Hematopoietic multipotent progenitor cell (in vitro differentiated cells): ENCODE data around the gene PLEKHF1. TPM values are rescaled to one million over a fixed set of nuclear protein-coding genes. Genes with fewer than 3 reads are reported as not detected.
A peak's percentile ranks its signal among the peaks of the same experiment; 100 is the strongest.
"Not testable (repeated sequence)": the region's sequence is repeated elsewhere in the genome, so short reads cannot be mapped to it uniquely, and the experiment has no call there.

ENCODE experiments used
- DNase-seq, 3 donors: peaks; one replicate each; pipeline ENCODE4 v3.0.0-alpha.2; 2011 to 2015; ENCODE audit warnings: low read depth in 2 of 3, low spot score in 2 of 3
- total RNA-seq: library from RNA; depleted of rRNA; stranded (reverse); fragments of >200 nt; gene quantifications from one replicate; pipeline ENCODE4 v1.2.3, GENCODE V29; 2012

PLEKHF1 gene
- total RNA-seq, 1 donor = 9.4 TPM

DNA sequence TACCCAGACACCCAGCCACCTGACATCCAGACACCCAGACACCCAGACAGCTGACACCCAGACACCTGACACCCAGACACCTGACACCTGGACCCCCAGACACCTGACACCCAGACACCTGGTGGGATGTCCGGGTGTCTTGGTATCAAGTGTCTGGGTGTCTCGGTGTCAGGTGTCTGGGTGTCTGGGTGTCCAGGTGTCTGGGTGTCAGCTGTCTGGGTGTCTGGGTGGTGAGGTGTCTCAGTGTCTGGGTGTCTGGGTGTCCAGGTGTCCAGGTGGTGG, 31.2 kb downstream of the PLEKHF1 start:
- no peak for DNase-seq

DNA sequence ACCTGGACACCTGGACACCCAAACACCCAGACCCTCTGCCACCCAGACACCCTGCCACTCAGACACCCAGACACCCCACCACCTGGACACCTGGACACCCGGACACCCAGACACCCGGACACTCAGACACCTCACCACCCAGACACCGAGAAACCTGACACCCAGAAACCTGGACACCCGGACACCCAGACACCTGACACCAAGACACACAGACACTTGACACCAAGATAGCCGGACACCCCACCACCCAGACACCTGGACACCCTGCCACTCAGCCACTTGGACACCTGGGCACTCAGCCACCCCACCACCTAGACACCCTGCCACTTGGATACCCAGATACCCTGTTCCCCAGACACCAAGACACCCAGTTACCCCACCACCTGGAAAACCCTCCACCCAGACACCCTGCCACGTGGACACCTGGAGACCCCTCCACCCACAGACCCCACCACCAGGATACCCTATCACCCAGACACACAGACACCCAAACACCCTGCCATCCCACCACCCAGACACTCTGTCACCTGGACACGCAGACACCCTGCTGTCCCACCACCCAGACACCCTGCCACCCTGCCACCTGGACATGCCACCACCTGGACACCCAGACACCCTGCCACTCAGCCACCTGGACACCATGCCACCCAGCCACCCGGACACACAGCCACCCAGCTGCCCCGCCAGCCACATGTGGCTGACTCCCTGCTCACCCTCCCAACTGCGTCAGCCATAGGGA, 32.4 kb downstream of the PLEKHF1 start:
- DNase-seq = no peak

DNA sequence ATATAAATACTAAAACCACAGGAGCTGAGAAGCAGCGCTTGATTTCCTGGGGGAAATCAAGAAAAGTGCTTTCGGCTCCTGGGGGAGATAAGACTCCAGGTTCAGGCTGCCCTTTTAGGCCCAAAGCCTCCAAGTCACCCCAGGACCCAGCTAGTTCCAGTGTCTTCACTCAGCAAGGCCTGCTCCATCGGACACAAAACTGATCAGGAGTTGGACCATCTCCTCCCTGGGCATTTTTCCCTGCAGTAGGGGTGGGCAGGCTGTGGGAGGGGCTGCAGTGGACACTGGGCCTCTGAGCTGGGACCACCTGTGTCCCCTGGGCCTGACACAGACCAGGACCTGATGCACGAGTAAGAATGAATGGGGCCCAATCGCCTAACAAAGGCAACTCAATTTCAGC, 34.6 kb downstream of the PLEKHF1 start:
- DNase-seq = no peak

DNA sequence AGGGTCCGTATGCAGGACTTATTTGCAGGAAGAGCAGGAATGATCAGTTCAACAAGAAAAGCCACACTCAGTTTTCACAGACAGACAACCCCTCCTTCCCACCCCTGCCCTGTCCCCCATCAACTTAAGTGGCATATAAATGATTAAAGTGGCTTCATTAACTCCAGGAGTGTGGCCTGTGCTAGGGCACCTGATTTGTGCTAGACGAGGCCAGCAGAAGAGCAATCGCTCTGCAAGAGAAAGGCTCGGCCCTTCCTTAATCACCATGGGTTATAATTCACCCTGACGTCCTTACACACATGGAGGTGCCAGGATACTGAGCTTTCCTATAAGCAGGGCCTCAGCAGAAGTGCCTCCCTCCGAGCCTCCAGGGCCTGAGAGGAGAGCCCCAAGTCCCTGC, 35.2 kb downstream of the PLEKHF1 start:
- no peak for DNase-seq

DNA sequence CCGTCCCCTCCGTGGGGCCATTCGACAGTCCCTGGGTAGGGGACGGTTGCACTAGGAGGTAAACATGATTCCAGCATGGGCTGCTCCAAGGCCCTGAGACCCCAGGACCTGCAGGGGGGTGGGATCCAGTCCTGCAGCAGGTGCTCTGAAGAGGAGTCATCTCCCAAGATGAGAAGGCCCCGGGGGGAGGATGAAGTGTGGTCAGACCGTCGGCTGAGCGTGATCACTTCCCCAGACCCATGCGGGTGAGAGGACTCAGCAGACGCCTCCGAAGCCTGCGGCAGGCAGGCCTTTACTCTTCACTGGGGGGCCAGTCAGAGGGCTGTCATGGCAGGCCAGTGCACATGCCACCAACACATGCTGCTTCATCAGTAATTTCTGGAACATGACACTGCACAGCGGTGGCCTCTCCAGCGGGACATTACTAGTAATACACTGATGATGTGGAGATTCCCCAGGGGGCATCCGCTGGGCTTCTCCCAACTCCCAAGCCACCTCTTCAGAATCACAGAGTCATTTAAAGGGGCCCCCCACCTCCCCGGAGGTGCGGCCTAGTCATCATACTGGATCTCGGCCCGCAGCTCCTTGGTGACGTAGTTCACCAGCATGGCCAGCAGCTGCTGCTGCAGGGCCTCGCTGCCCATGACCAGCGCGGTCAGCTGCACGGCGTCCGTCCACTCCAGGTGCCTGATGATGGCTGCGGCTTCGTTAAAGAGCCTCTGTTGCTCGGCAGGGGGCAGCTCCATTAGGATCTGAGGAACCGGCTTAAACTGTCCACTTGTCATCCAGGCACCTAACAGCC, 37.1 kb downstream of the PLEKHF1 start:
- no peak for DNase-seq

DNA sequence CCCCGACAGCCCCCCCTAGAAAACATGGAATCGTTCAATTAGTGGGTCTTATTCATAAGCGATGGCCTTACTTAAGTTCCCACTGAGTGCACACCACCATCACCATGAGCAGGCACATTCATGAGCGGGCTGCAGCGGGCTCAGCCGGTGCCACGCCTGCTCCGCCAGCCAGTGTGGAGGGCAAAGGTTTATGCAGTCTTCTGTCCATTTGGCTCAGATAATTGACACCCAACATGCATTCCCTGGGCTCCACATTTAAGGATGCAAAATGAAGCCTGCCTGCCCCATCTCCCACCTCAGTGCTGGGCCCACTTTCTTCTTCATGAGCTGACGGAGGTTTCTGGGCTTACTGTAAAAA, 37.7 kb downstream of the PLEKHF1 start:
- no peak for DNase-seq

DNA sequence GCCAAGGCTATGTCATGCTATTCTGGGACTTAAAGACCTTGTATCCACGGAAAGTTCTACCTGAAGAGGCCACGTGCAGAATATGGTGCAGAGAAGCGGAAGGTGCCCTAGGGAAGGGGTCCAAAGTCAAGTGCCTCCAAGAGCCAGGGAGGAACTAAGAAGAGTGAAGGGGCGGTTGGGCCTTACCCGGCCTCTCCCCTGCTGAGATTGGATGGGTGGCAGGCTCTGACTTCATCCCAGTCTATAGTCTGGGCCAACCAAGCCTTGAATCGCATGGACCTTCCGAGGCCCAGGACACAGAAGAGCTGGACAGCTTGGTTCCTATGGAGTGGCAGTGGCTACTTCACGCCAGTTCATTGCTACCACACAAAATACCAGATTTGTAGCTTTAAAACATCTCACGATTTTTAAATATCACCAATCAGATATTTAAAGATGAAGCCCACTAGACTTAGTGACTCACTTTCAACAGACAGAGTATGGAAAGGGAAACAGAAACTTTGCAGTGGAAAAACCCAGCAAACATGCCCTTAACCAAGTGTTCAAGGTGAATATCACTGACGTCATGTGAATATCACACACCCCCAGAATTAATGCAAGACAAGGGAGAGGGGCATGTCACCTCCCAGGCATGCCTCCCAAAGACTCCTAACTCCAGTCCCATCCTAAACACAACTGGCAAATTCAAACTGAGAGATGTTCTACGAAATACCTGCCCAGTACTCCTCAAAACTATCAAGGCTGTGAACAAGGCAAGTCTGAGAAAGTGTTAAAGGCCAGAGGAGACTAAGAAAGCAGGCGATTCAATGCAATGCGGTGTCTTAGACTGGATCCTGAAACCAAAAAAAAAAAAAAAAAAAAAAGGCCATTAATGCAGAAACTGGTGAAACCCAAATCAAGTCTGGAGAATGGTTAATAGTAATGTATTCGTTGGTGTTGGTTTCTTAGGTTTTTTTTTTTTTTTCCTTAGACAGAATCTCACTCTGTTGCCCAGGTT, 39.6 kb downstream of the PLEKHF1 start:
- no peak for DNase-seq

DNA sequence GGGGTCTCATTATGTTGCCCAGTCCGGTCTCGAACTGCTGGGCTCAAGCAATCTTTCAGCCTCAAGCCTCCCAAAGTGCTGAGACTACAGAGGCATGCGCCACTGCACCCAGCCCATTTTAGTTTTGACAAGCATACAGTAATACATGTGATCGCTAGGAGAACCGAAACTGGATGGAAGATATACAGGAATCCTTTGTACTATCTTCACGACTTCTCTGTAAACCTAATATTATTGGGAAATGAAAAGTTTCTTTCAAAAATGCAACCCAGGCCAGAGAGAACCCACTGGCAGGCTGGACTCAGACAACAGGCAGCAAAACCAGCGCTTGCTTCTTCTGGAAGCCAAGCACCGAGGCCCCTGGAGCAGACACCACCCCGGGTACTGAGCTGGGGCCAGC, 40.4 kb downstream of the PLEKHF1 start:
- no peak for DNase-seq

DNA sequence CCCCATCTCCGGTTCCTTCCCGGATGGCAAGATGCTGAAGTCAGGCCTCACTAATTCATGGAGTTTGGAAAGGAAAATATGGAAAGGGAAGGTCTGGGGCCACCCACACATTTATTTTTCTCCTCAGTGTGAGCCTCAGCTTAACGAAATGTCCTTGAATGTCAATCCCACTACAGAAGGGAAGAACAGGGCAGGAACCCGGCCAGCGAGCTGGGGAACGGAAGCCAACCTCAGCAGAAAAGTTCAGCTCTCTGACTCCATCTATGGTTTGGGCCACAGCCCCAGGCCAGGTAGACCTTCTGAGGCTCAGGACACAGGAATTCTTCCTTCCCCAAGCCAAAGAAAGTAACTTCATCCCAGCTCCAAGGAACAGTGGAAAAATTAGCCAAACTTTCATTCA, 41.4 kb downstream of the PLEKHF1 start:
- no peak for DNase-seq

DNA sequence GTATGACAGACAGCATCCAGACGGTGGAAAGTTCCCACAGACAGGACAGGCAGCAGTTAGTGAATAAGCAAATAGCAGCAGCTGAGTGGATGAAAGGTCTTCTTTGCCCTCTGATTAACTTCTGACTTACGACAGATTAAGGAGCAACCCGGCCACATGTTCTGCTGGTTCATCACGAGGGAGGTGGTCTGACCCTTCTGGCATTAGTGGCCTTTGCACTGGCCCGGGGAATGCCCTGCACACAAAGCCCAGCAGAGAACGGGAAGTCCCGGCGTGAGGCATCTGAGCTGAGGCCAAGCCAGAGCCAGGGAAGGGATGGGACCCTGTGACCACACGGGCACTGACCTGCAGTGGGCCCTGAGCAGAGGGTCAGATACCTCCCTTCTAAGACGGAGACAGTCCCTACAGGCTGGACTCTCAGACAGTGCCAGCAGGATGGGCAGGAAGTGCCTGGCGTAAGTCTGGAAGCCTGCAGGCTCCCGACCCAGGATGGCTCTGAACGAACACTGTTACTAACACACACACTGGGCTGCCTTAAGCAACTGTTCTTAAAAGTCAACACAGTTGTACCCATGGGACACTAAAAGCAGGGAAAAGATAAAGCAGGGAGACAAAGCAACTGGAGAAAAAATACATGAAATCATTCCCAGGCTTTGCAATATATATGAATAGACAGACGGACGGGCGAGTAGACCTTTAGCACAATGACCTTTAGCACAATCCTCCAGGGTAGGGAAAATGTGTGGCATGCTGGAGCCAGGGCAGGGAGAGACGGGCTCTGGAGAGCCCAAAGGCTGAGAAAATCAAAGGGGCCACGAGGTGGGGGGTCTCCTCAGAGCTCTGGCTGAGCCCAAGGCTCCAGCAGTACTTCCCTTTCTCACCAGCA, 43.5 kb downstream of the PLEKHF1 start:
- no peak for DNase-seq

DNA sequence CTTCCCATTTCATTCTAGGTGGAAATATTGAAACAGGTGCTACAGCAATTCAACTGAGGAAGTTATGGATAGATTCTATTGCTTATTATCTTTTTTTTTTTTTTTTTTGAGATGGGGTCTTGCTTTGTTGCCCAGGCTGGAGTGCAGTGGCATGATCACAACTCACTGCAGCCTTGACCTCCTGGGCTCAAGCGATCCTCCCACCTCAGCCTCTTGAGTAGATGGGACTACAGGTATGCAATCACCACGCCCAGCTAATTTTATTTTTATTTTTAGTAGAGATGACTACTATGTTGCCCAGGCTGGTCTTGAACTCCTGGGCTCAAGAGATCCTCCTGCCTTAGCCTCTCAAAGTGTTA, 44.2 kb downstream of the PLEKHF1 start:
- not testable (repeated sequence) for DNase-seq

DNA sequence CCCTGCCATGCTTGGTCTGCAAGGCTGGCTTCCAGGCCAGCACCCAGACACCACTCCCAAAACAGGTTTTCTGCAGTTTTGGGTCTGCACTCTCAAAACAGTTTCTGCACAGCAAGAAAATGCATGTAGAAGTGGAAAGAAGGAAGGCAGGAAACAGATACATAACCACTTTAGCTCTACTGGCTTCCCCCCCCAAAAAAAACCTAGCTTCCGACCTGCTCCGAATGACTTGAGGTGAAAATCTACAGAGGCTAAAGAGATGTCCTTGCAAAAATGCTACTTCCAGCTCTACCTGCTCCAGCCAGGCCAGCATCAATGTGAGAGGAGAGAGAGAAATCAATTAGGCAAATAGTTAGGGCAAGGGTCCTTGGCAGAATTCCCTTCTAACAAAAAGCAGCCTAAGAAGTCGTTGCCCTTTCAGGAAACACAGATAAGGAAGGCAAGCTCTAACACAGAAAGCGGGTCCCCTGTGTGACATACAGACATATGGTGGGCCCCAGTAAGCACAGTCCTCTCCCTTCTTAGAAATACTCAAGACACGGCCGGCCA, 46.4 kb downstream of the PLEKHF1 start:
- peak in 1 of 3 donors; percentile 39 for DNase-seq

DNA sequence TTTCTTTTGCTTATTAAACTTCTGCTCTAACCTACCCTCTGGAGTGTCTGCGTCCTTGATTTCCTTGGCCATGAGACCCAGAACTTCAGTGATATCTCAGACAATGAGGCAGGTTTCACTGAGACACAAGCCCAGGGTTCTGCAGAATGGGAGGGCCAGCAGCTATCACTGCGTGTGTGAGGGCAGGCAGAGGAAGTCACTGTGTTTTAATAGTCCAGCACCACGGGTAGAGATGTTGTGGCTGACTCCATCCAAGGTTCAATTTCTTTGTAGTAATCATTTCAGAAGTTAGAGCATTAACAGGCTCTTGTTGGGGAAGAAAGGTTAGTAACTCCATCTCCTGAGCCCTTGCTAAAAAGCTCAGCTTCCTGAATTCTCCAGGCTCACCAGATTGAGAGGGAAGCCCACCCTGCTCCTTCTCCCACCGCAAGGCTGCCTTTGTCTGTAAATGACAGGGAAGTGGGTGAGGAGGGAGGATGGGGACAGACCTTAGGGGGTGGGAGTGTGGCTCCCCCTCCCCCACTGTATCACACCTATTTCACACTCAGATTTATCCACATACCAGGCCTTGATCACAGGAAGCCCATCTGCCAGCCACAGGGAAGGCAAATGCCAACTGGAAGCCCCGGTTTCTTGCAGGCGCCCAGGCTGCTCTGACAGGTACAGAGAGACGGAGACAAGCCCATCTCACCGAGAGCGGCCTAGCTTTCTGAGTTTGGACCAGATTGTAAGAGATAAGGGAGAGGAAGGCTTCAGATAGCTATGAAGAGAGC, 47.7 kb downstream of the PLEKHF1 start:
- DNase-seq = no peak

DNA sequence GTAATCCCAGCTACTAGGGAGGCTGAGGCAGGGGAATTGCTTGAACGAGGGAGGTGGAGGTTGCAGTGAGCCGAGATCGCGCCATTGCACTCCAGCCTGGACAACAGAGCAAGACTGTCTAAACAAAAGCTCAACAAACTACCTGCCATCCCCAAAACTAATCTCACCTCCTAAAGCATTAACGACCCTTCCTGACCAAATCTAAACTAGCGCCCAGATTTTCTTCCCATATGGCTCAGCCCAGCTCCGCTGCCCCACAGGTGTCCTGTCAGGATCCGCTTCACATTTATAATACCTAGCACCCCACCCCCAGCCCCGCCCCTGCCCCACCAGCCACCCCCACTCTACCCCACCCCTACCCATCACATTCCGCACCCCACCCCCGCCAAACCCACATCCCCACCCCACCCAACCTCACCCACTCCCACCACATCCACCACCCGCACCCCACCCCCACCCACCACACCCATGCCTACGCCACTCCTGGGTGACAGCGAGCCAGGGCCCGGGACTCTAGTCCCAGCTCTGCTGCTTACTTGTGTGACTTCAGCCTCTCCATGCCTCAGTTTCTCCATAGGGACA, 49.2 kb downstream of the PLEKHF1 start:
- no peak for DNase-seq

DNA sequence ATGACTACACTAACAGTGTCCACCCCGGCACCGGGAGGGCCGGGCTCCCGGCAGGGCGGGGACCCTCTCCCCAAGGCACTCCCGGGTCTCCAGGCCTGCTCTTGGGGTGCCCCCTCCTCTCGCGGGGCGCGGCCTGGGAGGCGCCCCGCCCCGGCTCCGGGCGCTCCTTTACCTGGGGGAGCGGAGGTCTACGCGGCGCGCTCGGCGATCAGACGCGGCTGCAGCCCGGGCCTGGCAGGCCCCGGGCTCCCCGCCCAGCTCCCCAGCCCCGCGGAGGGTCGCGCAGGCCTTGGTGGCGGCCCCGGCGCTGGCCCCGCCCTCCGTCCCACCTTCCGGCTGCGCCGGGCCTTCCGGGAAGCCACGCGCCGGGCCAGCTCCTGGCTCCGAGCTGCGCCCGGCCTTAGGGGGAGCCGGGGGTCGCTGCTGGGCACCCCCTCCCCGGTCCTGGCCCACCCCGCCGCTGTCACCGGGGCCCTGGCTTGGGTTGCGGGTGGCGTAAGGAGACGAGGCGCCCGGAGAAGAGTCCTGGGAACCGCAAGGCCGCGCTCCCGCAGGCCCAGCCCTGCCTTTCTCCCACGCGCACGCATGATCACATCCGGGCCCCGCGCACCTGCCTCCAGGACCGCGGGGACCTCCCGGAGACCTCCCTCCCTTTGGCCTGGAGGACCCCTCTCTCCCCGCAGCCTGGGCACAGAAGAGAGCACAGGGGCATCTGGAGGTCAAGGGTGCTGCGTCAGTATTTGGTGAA, 49.9 kb downstream of the PLEKHF1 start, which contains the start of gene C19orf12:
C19orf12 (minus strand) TSS at position 309 of the 748 bp plus-strand sequence. CDS start 6,848 bp downstream, outside the sequence.
- DNase-seq = peak in 2 of 3 donors; percentile 31 to 54

DNA sequence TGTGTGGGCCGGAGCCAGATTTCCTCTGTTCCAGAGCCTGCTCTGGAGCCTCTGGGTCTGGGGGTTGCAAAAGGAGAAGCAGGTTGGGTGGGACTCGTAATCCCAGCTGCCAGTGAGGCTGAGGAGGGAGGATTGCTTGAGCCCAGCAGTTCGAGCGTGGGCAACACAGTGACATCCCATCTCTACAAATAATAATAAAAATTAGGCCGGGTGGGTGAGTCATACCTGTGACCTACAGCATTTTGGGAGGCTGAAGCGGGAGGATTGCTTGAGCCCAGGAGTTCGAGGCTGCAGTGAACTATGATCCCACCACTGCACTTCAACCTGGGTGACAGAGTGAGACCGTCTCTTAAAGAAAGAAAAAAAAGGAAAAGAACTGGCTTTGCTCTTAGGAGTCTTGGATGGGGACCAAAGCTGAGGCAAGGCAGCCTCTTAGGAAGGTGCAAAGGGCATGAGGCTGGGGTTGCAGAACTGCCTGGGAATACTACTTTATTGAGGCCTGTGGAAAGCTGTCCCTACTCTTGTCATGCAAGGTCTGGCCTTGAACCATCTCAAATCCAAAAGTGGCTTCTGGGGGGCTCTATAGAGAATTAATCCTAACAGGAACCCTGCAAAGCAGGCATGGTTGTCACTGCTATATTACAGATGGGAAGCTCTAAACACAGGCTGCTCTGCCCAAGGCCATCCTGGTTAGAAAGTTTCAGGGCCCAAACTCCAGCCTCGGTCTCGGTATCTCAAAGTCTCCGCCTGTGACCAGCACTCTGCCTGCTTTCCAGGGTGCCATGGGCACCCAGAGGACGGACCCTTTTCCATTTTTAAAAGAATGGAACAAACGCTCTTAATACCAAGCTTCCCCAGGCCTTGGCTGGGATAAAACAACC, 50.7 kb downstream of the PLEKHF1 start:
- no peak for DNase-seq

DNA sequence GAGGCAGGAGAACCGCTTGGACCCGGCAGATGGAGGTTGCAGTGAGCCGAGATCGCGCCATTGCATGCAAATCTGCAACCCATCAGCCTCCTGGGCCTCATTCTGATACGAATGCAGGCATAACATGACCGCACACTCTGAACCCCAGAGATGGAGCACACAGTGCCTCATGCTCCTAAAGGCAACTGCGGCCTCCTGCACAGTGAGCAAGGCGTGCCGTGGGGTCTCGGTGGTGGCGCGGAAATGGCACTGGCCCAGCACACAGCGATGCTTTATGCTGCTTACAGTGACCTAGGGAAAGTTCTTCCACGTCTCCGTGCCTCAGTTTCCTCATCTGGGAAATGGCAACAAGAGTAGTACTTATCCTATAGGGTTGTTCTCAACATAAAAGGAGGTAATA, 51.8 kb downstream of the PLEKHF1 start:
- no peak for DNase-seq
